GM18505 (cell line): ENCODE results near the gene ZDHHC24.

Source experiments
- ATAC-seq: cut with Tn5 transposase; IDR thresholded peaks from one replicate; pipeline ENCODE4 v1.9.1; 2021; ENCODE audit not compliant: unreplicated experiment
- POLR2A ChIP-seq: IDR thresholded peaks from 4 replicates; pipeline ENCODE4 v1.6.1; 2011; ENCODE audit warnings: borderline replicate concordance; ENCODE audit not compliant: insufficient read depth, insufficient read length; ENCODE audit errors: extremely low read depth

ZDHHC24 gene

GRCh38 chr11:66559866-66560676 is 14.2 kb upstream of the ZDHHC24 start:
- no peak for ATAC-seq

DNA sequence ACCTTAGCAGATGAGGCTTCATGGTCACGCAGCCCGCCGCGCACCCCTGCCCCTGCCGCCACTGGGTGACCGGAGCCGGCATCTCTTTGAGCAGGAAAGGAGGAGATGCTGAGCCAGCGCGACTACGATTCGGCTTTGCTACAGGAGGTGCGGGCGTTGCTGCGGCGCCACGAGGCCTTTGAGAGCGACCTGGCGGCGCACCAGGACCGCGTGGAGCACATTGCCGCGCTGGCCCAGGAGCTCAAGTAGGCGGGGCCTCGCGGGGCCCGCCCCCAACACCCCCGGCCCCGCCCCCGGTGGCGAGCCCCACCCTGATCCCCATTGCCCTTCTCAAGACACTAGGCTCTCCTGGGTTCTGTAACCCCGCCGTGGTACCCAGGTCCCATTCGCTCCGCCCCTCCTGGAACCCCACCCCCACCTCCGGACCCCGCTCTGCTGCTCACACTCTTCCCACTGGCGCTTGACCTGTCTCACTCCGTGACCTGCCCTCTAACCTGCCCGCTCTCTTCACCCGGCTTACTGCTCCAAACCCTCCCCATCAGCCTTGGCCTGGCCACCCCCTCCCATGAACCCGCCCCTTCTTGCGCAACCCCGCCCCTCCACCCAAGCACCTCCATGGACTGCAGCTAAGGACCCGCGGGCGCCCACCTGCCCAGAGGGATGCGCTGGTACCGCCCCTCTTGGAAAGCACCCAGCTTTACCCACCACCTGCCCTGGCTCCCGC is 13.5 kb upstream of the ZDHHC24 start:
- ATAC-seq: no peak
- no peak for TF ChIP-seq POLR2A

More at GRCh38 chr11:66559866-66560676, 14.2 kb upstream of the ZDHHC24 start:
- TF ChIP-seq POLR2A: no peak

GRCh38 chr11:66557733-66558326 is 12.0 kb upstream of the ZDHHC24 start:
- ATAC-seq: no peak
- TF ChIP-seq POLR2A: no peak

DNA sequence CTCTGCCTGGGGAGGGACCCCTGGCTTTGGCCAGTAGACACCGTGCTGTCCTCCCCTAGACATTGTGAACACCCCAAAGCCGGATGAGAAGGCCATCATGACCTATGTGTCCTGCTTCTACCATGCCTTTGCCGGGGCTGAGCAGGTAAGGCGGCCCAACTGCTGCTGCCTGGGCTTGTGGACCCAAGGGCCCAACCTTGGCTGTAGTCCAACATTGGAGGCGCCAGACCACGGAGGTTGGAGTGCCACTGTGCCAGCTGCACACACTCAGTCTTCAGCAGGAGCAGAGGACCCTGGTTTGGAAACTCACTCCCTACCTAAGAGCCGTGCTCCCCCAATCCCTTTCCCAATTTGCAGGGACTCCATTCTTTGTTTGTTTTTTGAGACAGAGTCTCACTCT is 10.2 kb upstream of the ZDHHC24 start:
- TF ChIP-seq POLR2A: no peak
- ATAC-seq: no peak

- no peak for ATAC-seq
- no peak for TF ChIP-seq POLR2A
Observed at GRCh38 chr11:66555416-66555815, 9.6 kb upstream of the ZDHHC24 start.

DNA sequence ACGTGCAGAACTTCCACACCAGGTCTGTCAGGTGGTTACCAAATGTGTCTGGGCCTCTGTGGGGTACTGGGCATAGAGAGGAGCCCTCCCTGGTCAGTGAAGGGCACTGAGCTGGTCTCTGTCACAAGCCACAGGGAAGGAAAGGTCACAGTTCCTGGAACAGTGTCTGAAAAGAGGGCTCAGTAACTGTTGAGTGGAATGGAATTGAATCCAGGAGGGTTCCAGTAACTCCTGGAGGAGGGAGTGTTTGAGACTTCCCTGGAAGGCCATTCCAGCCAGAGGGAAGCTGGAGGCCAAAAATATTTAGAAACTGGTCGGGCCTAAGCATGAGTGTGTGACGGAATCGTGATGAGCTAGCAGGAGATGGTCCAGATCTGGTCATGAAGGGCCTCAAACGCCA is 8.8 kb upstream of the ZDHHC24 start:
- no peak for ATAC-seq
- no peak for TF ChIP-seq POLR2A

GRCh38 chr11:66550887-66551286 is 5.0 kb upstream of the ZDHHC24 start:
- no peak for TF ChIP-seq POLR2A

DNA sequence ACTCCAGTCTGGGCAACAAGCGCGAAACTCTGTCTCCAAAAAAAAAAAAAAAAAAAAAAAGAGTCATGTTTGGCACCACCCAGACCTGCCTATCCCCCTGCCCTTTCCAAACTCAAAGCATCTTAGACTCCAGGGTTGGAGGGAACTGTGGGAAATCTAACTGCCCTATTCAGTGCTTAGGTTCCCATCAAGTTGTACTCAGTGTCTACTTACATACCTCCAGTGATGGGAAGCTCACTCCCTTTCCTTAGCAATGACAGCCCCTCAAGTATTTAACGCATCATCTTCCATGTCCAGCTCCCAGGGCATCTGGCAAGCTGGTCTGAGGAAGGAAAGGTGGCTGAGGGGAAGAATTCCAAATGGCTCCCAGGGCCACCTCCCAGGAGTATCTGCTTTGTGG is 3.8 kb upstream of the ZDHHC24 start:
- TF ChIP-seq POLR2A: no peak
- no peak for ATAC-seq

More at GRCh38 chr11:66550887-66551286, 5.0 kb upstream of the ZDHHC24 start:
- no peak for ATAC-seq

DNA sequence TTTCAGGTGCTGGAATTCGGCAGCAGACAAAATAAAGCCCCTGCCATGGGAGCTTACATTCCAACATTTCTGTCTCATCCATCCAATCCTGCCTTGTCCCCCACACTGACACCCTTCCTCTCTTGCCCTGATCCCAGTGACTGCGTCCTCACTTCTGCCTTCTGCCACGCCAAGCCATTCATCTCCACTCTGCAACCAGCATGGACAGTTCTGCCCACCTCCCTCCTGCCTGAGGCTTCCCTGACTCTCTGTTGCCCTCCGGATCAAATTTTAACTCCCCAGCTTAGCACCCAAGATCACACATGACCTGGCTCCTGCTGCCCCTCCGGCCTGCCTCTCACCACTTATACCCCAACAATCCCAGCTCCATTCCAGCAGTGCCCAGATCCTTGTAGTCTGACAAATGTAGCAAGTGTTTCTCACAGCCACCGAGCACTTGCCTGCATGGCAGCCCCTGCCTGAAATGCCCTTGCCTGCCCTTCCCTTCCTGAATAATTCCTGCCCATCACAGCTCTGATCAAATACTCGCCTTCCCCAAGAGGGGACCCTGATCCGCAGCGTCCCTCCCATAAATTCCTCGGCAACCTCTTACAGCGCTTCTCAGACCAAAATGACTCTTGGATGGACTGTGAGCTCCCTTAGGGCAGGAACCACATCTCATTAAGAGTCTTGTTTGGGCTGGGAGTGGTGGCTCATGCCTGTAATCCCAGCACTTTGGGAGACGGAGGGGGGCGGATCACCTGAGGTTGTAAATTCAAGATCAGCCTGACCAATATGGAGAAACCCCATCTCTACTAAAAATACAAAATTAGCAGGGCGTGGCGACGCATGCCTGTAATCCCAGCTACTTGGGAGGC is 3.2 kb upstream of the ZDHHC24 start:
- no peak for TF ChIP-seq POLR2A
- no peak for ATAC-seq

- no peak for ATAC-seq
Observed at GRCh38 chr11:66548041-66548440, 2.2 kb upstream of the ZDHHC24 start.

DNA sequence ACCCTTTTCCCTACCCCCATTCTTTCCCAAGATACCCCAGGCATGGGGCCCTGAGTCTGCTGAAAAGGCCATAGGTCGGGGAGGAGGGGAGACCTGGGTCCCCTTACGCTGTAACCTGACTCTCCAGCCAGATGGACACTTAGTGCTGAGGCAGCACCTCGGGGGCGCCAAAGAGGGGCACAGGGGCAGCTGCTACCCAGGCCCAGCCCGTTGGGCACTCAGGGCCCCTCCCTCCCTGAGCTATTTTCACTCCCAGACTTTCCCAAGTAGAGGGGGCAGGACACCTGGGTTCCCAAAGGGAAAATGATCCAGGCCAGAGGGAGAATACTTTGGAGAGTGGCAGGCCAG is 1.8 kb upstream of the ZDHHC24 start:
- TF ChIP-seq POLR2A: no peak
- no peak for ATAC-seq

More at GRCh38 chr11:66548041-66548440, 2.2 kb upstream of the ZDHHC24 start:
- no peak for TF ChIP-seq POLR2A

- ATAC-seq: no peak
- no peak for TF ChIP-seq POLR2A
Observed at GRCh38 chr11:66546966-66547661, 1.3 kb upstream of the ZDHHC24 start.
